H1 (cell line): ENCODE measurements around the gene NXN. TPM values are rescaled to one million over a fixed set of nuclear protein-coding genes. Genes with fewer than 3 reads are reported as not detected.
"Not testable (repeated sequence)": the region's sequence is repeated elsewhere in the genome, so short reads cannot be mapped to it uniquely, and the experiment has no call there.

Experiments used
- CTCF ChIA-PET: fragments of 300-600 bp; sonication (Branson Sonifier 250); formaldehyde crosslinking; loops from one replicate; lab custom pipeline; 2021; ENCODE audit not compliant: partially characterized antibody; lab: Charles Lee
- POLR2A ChIA-PET: fragments of 300-600 bp; sonication (Branson Sonifier 250); formaldehyde crosslinking; loops from one replicate; lab custom pipeline; 2021; ENCODE audit warnings: inconsistent platforms; ENCODE audit not compliant: partially characterized antibody; lab: Charles Lee
- DNase-seq, 2 experiments: peaks; one replicate each; pipeline versions ENCODE4 v3.0.0 to v3.0.0-alpha.2; 2010 to 2022; ENCODE audit warnings: low spot score in 2 of 2, low read depth in 1 of 2, mixed read lengths in 1 of 2
- FAIRE-seq: peaks from 2 replicates; lab custom pipeline; 2011; peaks lifted over from hg19 to GRCh38; lab: Jason Lieb, UNC
- H2AFZ ChIP-seq: 2 replicates; pipeline ENCODE4 v1.8.1; 2012; ENCODE audit warnings: low read length, inconsistent platforms
- H2AK5ac ChIP-seq: 2 replicates; pipeline ENCODE4 v1.6.1; 2013; ENCODE audit warnings: low read depth, low read length
- H2BK120ac ChIP-seq: replicated peaks from 2 replicates; pipeline ENCODE3; 2013; ENCODE audit warnings: low read depth, low read length, inconsistent platforms
- H2BK12ac ChIP-seq: 2 replicates; pipeline ENCODE4 v1.6.1; 2013; ENCODE audit warnings: low read depth, low read length
- H2BK15ac ChIP-seq: 2 replicates; pipeline ENCODE4 v1.6.1; 2013; ENCODE audit warnings: low read length
- H2BK20ac ChIP-seq: 2 replicates; pipeline ENCODE4 v1.6.1; 2013; ENCODE audit warnings: low read length
- H2BK5ac ChIP-seq: 2 replicates; pipeline ENCODE4 v1.6.1; 2013; ENCODE audit warnings: low read depth, low read length
- H3K14ac ChIP-seq: 2 replicates; pipeline ENCODE4 v1.6.1; 2013; ENCODE audit warnings: inconsistent platforms; ENCODE audit not compliant: insufficient read length
- H3K18ac ChIP-seq: 2 replicates; pipeline ENCODE4 v1.6.1; 2013; ENCODE audit warnings: low read length; ENCODE audit errors: extremely low read depth
- H3K23ac ChIP-seq: 2 replicates; pipeline ENCODE4 v1.6.1; 2013; ENCODE audit warnings: inconsistent platforms; ENCODE audit not compliant: insufficient read length
- H3K23me2 ChIP-seq: 2 replicates; pipeline ENCODE4 v1.6.1; 2013; ENCODE audit warnings: low read depth, low read length
- H3K27ac ChIP-seq: 2 replicates; pipeline ENCODE4 v1.6.1; 2011; ENCODE audit warnings: low read depth, low read length, inconsistent platforms
- H3K27me3 ChIP-seq, 4 experiments: replicated peaks in 1 of 4; 1 replicate in 1 of 4; 2 replicates in 3 of 4; pipeline versions ENCODE4 v1.6.1 to v1.8.1; 2011 to 2013; ENCODE audit warnings: low read length in 3 of 4, mild to moderate bottlenecking in 3 of 4, inconsistent platforms in 2 of 4, mixed read lengths in 2 of 4, moderate library complexity in 1 of 4; ENCODE audit not compliant: control insufficient read depth in 3 of 4, insufficient read depth in 3 of 4; ENCODE audit errors: extremely low read depth in 1 of 4
- H3K36me3 ChIP-seq, 4 experiments: 2 replicates each; pipeline versions ENCODE4 v1.6.1 to v1.8.1; 2011 to 2013; ENCODE audit warnings: mild to moderate bottlenecking in 4 of 4, low read length in 3 of 4, moderate library complexity in 2 of 4, control low read depth in 1 of 4, inconsistent platforms in 1 of 4; ENCODE audit not compliant: insufficient read depth in 4 of 4, control insufficient read depth in 2 of 4
- H3K4ac ChIP-seq: replicated peaks from 2 replicates; pipeline ENCODE3; 2013; ENCODE audit warnings: low read length, low read depth, mixed read lengths, inconsistent platforms; ENCODE audit not compliant: insufficient read length
- H3K4me1 ChIP-seq, 4 experiments: replicated peaks in 1 of 4; 1 replicate in 1 of 4; 2 replicates in 3 of 4; pipeline versions ENCODE4 v1.6.1 to v1.8.1; 2011 to 2013; ENCODE audit warnings: low read length in 3 of 4, inconsistent platforms in 2 of 4, mixed read lengths in 1 of 4; ENCODE audit not compliant: insufficient read depth in 4 of 4, control insufficient read depth in 3 of 4
- H3K4me2 ChIP-seq, 2 experiments: 2 replicates each; pipeline versions ENCODE4 v1.6.1 to v1.8.1; 2011 to 2013; ENCODE audit warnings: low read depth in 2 of 2, low read length in 2 of 2, control low read depth in 1 of 2, inconsistent platforms in 1 of 2, mild to moderate bottlenecking in 1 of 2; ENCODE audit not compliant: insufficient read depth in 1 of 2
- H3K4me3 ChIP-seq, 4 experiments: fragments of 200-600, 300-600 bp in 1 of 4; sonication (generic), shearing (Covaris generic), sonication (Bioruptor Twin) in 1 of 4; 2 replicates each; pipeline versions ENCODE4 v1.5.1 to v1.8.1; 2011 to 2016; ENCODE audit warnings: low read length in 4 of 4, low read depth in 3 of 4, control low read depth in 2 of 4, inconsistent platforms in 2 of 4, mild to moderate bottlenecking in 2 of 4, mixed read lengths in 1 of 4, moderate library complexity in 1 of 4; ENCODE audit not compliant: insufficient read depth in 2 of 4; ENCODE audit errors: extremely low read depth in 1 of 4
- H3K56ac ChIP-seq: replicated peaks from 2 replicates; pipeline ENCODE3; 2013; ENCODE audit warnings: low read depth, mild to moderate bottlenecking, mixed read lengths, low read length, inconsistent platforms; ENCODE audit not compliant: insufficient read length
- H3K79me1 ChIP-seq: 2 replicates; pipeline ENCODE4 v1.6.1; 2013; ENCODE audit warnings: low read depth, low read length, control low read depth
- H3K79me2 ChIP-seq, 2 experiments: 2 replicates each; pipeline versions ENCODE4 v1.6.1 to v1.8.1; 2012 to 2013; ENCODE audit warnings: low read length in 2 of 2, mild to moderate bottlenecking in 2 of 2, inconsistent platforms in 1 of 2; ENCODE audit not compliant: insufficient read depth in 2 of 2, control insufficient read depth in 1 of 2
- H3K9ac ChIP-seq, 4 experiments: replicated peaks in 1 of 4; 1 replicate in 1 of 4; 2 replicates in 3 of 4; pipeline versions ENCODE4 v1.6.1 to v1.8.1; 2011 to 2013; ENCODE audit warnings: low read depth in 3 of 4, low read length in 3 of 4, control low read depth in 2 of 4, mild to moderate bottlenecking in 2 of 4, moderate library complexity in 2 of 4, inconsistent platforms in 1 of 4; ENCODE audit errors: extremely low read depth in 1 of 4
- H3K9me3 ChIP-seq, 2 experiments: 2 replicates each; pipeline versions ENCODE4 v1.6.1 to v1.8.1; 2012 to 2013; ENCODE audit warnings: mild to moderate bottlenecking in 2 of 2, moderate library complexity in 2 of 2, control low read depth in 1 of 2, inconsistent platforms in 1 of 2, low read depth in 1 of 2, low read length in 1 of 2, mixed read lengths in 1 of 2; ENCODE audit not compliant: insufficient read depth in 2 of 2
- H4K20me1 ChIP-seq, 2 experiments: replicated peaks in 1 of 2; 2 replicates each; pipeline versions ENCODE3 to v1.8.1; 2011 to 2013; ENCODE audit warnings: inconsistent platforms in 2 of 2, low read length in 2 of 2, mild to moderate bottlenecking in 1 of 2; ENCODE audit not compliant: insufficient read depth in 2 of 2, control insufficient read depth in 1 of 2
- H4K5ac ChIP-seq: 2 replicates; pipeline ENCODE4 v1.6.1; 2013; ENCODE audit warnings: low read length, low read depth, mixed read lengths, inconsistent platforms; ENCODE audit not compliant: insufficient read length
- H4K8ac ChIP-seq: 2 replicates; pipeline ENCODE4 v1.8.0; 2013; ENCODE audit warnings: mild to moderate bottlenecking, moderate library complexity, low read length, inconsistent platforms; ENCODE audit not compliant: insufficient read depth; ENCODE audit errors: extremely low read depth
- H4K91ac ChIP-seq: replicated peaks from 2 replicates; pipeline ENCODE3; 2013; ENCODE audit warnings: low read length, mixed read lengths, inconsistent platforms; ENCODE audit not compliant: insufficient read length
- SP1 ChIP-seq: IDR thresholded peaks from 2 replicates; pipeline ENCODE4 v1.6.1; 2011; ENCODE audit warnings: low read depth, low read length
- TAF1 ChIP-seq: IDR thresholded peaks from 2 replicates; pipeline ENCODE4 v1.6.1; 2011; ENCODE audit warnings: mild to moderate bottlenecking, low read depth, low read length
- WGBS, 2 experiments: shearing (Covaris generic) in 1 of 2; methylation state at CpG; one replicate each; pipeline versions ENCODE4 v1.1.6 to v1.1.7; 2013 to 2015; ENCODE audit warnings: low lambda C conversion rate in 2 of 2, mixed read lengths in 2 of 2, inconsistent platforms in 1 of 2, low coverage in 1 of 2, missing lambda C conversion rate in 1 of 2; ENCODE audit not compliant: insufficient replicate concordance in 2 of 2, insufficient coverage in 1 of 2, insufficient read length in 1 of 2; ENCODE audit errors: extremely low coverage in 1 of 2, missing lambda C conversion rate in 1 of 2; 5-methylcytosine and 5-hydroxymethylcytosine counted together
- polyA plus RNA-seq, 7 experiments: library from polyadenylated mRNA; depleted of rRNA in 3 of 7; stranded (reverse) in 5 of 7; unstranded in 2 of 7; fragments of >200 nt in 5 of 7; fragments of 200-250 nt in 2 of 7; gene quantifications; 1 replicate in 5 of 7; 2 replicates in 1 of 7; 4 replicates in 1 of 7; pipeline versions ENCODE4 v1.2.1 to v1.2.3, GENCODE V29; 2011 to 2013; ENCODE audit warnings: missing spikeins in 2 of 7, mixed read lengths in 2 of 7
- total RNA-seq: library from RNA; stranded (reverse); fragmentation: NEBNext Ultra II Directional; extraction: Animal tissue kit (Norgen Biotek cat#: 25700); gene quantifications from 2 replicates; pipeline ENCODE4 v1.2.1, GENCODE V29; 2021
- TF ChIP-seq, protein P1 (sequence below): IDR thresholded peaks from 2 replicates; pipeline ENCODE4 v1.6.1; 2012; ENCODE audit warnings: inconsistent platforms

Gene NXN
- total and polyA plus RNA-seq, 2 of the 8 experiments (the other 6 are each of a cell fraction or from before 2014, with no cell fraction given), result 94.1 to 107 TPM

GRCh38 chr17:790874-791247 lies 188.7 kb downstream of the NXN start:
- peak in 1 of 2 experiments; percentile 54 for DNase-seq
- H4K8ac ChIP-seq, result peak overlapping the region; percentile 54; the same call in 1 of the 2 replicates
- not testable (repeated sequence) for H3K23ac ChIP-seq

More at GRCh38 chr17:790874-791247, 188.7 kb downstream of the NXN start:
- H2AFZ ChIP-seq, H4K20me1 ChIP-seq, H4K5ac ChIP-seq, H2BK120ac ChIP-seq, H3K27me3 ChIP-seq, H4K91ac ChIP-seq, H3K79me1 ChIP-seq, H3K23me2 ChIP-seq, H3K4ac ChIP-seq, H3K14ac ChIP-seq, H2BK20ac ChIP-seq, H3K9me3 ChIP-seq, H3K18ac ChIP-seq, H2BK15ac ChIP-seq, FAIRE-seq, H2BK12ac ChIP-seq, H2AK5ac ChIP-seq, H3K79me2 ChIP-seq, H3K56ac ChIP-seq: not testable (repeated sequence)
- ChIA-PET POLR2A (interaction anchor here (0.7 to 4.1 kb wide), 10 partner anchors 9 to 206 kb away, joined by 3 to 21 read pairs (median 6); partner anchors contain the start of genes GLOD4, MRM3 and TIMM22), CTCF (interaction anchor here (0.7 to 17.5 kb wide), 5 partner anchors 10 to 208 kb away, joined by 3 to 258 read pairs (median 5); partner anchors contain the start of genes NXN and TIMM22)
- peak overlapping the region in 3 of 4 experiments; percentile 40 to 88 (median 44); a peak in 6 of 7 replicates for H3K9ac ChIP-seq
- WGBS, 2 experiments, result 34% methylated on average over 9 of the region's 12 CpGs; no CpG with 5 or more reads in 1 of the 2 experiments
- peaks cover 4 to 21% (median 13%) of the 10 kb centered on the region in 4 experiments; a peak in 7 of 8 replicates for H3K36me3 ChIP-seq
- H3K27ac ChIP-seq, result peak overlapping the region; percentile 61
- H3K4me3 ChIP-seq, result peak overlapping the region in 3 of 4 experiments; percentile 7 to 51 (median 15); a peak in 4 of 8 replicates
- TF ChIP-seq, protein P1, sequence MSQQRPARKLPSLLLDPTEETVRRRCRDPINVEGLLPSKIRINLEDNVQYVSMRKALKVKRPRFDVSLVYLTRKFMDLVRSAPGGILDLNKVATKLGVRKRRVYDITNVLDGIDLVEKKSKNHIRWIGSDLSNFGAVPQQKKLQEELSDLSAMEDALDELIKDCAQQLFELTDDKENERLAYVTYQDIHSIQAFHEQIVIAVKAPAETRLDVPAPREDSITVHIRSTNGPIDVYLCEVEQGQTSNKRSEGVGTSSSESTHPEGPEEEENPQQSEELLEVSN, result peak; percentile 52; the same call in 1 of the 2 replicates
- TF ChIP-seq SP1 (peak; percentile 57; the same call in 1 of the 2 replicates), TAF1 (0 out of 2 replicates have a peak, but pooled peaks have one; percentile 49)
- H3K4me1 ChIP-seq, result peaks cover 0 to 13% (median 3%) of the 10 kb centered on the region in 4 experiments; a peak in 6 of 7 replicates
- peak overlapping the region; percentile 18; the same call in 1 of the 2 replicates for H2BK5ac ChIP-seq
- H3K4me2 ChIP-seq, result peak overlapping the region; percentile 39 to 67
